GM23248 (cell line): ENCODE data around the gene PAM.

Experiments
- EZH2 ChIP-seq: fragments of 200-600 bp; sonication (generic); IDR thresholded peaks from 2 replicates; pipeline ENCODE4 v1.6.1; 2018; ENCODE audit warnings: antibody characterized with exemption, mild to moderate bottlenecking; ENCODE audit not compliant: insufficient read depth, poor library complexity, severe bottlenecking
- EZH2phosphoT487 ChIP-seq: fragments of 200-600 bp; sonication (generic); IDR thresholded peaks from 2 replicates; pipeline ENCODE4 v1.6.1; 2018; ENCODE audit warnings: antibody characterized with exemption, moderate library complexity, mild to moderate bottlenecking, low read depth; ENCODE audit not compliant: insufficient read depth

DNA sequence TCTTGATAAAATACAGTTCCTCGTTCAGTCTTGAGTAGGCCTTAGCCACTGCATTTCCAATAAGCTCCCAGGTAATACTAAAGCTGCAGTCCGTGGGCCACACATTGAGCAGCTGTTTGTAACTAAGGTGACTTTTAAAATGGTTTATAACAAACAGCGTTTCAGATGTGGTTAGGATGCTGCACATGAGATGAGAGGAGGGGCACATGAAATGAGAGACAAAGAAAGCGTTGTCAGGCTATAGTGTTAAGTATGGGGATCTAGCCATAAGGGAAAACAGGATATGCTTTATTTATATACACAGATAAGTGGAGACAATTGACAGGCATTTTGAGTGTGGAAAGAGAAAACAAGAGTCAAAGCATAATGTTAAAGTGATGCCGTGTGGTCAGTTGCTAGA lies 89.9 kb downstream of the PAM start:
- TF ChIP-seq EZH2 (no peak), EZH2phosphoT487 (no peak)
